NB4 (cell line): ENCODE measurements around the gene MYO1E.

ENCODE experiments used
- MYC ChIP-seq: IDR thresholded peaks from 2 replicates; pipeline ENCODE4 v1.6.1; 2011; ENCODE audit warnings: low read depth, low read length
- TF ChIP-seq, protein P1 (sequence below): IDR thresholded peaks from one replicate; pipeline ENCODE4 v1.5.1; 2012; ENCODE audit warnings: low read depth, low read length

DNA sequence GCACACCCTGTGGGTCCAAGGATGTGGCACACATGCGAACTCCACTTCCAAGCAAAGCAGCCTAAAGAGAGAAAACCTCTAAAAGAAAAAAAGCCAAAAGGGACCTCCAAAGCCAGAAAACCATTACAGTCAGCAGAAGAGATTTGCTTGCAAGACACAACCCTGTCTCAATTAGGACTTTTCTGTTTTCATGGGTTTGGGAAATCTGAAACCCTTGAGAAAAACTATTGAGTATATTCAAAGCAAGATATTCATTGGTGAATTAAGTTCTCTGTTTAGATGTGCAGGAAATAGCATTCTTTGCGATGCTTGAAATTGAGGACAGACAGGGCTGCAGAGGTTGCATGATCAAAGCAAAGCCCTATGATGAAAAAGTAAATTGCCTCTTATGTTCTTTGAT is 176.3 kb downstream of the MYO1E start:
- TF ChIP-seq, protein P1, sequence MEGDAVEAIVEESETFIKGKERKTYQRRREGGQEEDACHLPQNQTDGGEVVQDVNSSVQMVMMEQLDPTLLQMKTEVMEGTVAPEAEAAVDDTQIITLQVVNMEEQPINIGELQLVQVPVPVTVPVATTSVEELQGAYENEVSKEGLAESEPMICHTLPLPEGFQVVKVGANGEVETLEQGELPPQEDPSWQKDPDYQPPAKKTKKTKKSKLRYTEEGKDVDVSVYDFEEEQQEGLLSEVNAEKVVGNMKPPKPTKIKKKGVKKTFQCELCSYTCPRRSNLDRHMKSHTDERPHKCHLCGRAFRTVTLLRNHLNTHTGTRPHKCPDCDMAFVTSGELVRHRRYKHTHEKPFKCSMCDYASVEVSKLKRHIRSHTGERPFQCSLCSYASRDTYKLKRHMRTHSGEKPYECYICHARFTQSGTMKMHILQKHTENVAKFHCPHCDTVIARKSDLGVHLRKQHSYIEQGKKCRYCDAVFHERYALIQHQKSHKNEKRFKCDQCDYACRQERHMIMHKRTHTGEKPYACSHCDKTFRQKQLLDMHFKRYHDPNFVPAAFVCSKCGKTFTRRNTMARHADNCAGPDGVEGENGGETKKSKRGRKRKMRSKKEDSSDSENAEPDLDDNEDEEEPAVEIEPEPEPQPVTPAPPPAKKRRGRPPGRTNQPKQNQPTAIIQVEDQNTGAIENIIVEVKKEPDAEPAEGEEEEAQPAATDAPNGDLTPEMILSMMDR: no peak
- TF ChIP-seq MYC: no peak
